OCI-LY1 (cell line): ENCODE data around the gene CXCL14.
A peak's percentile ranks its signal among the peaks of the same experiment; 100 is the strongest.

ENCODE experiments used
- H2AFZ ChIP-seq: fragments of 200-600 bp; sonication (generic), shearing (Covaris generic); 2 replicates; pipeline ENCODE4 v1.6.0; 2014; ENCODE audit warnings: antibody characterized with exemption, mild to moderate bottlenecking, low read length
- H3F3A ChIP-seq: fragments of 200-600 bp; sonication (generic), shearing (Covaris generic); 2 replicates; pipeline ENCODE4 v1.6.0; 2014; ENCODE audit warnings: mild to moderate bottlenecking, antibody characterized with exemption, low read length, moderate library complexity; ENCODE audit not compliant: insufficient read depth
- H3K27ac ChIP-seq: fragments of 200-600 bp; sonication (generic); 2 replicates; pipeline ENCODE4 v1.5.1; 2014; ENCODE audit warnings: low read length, mixed run types, mild to moderate bottlenecking, low read depth; ENCODE audit not compliant: poor library complexity, severe bottlenecking
- H3K27me3 ChIP-seq: fragments of 200-600 bp; sonication (generic); 2 replicates; pipeline ENCODE4 v1.6.0; 2014; ENCODE audit warnings: antibody characterized with exemption, mild to moderate bottlenecking, low read length, moderate library complexity; ENCODE audit not compliant: insufficient read depth
- H3K36me3 ChIP-seq: fragments of 200-600 bp; sonication (generic); 2 replicates; pipeline ENCODE4 v1.6.1; 2014; ENCODE audit warnings: mild to moderate bottlenecking, antibody characterized with exemption, low read length, moderate library complexity, mixed read lengths; ENCODE audit not compliant: insufficient read depth
- H3K4me1 ChIP-seq: fragments of 200-600 bp; sonication (generic); 2 replicates; pipeline ENCODE4 v1.5.1; 2014; ENCODE audit warnings: mild to moderate bottlenecking, low read length, moderate library complexity; ENCODE audit not compliant: insufficient read depth, severe bottlenecking
- H3K4me2 ChIP-seq: fragments of 200-600 bp; sonication (generic), shearing (Covaris generic); 2 replicates; pipeline ENCODE4 v1.6.1; 2014; ENCODE audit warnings: low read length
- H3K4me3 ChIP-seq: fragments of 200-600 bp; sonication (generic); 2 replicates; pipeline ENCODE4 v1.5.1; 2014; ENCODE audit warnings: low read length, low read depth, mild to moderate bottlenecking, mixed read lengths; ENCODE audit not compliant: poor library complexity, severe bottlenecking
- H3K79me2 ChIP-seq: fragments of 200-600 bp; shearing (Covaris generic); 2 replicates; pipeline ENCODE4 v1.6.1; 2016; ENCODE audit warnings: mixed run types, low read length, mixed read lengths; ENCODE audit not compliant: insufficient read depth
- H3K9ac ChIP-seq: fragments of 200-600 bp; sonication (generic), shearing (Covaris generic); 2 replicates; pipeline ENCODE4 v1.6.1; 2014; ENCODE audit warnings: mild to moderate bottlenecking, low read length, mixed read lengths
- H3K9me2 ChIP-seq: fragments of 200-600 bp; sonication (generic), shearing (Covaris generic); 2 replicates; pipeline ENCODE4 v1.6.1; 2014; ENCODE audit warnings: low read depth, mild to moderate bottlenecking, low read length, mixed read lengths
- H3K9me3 ChIP-seq: fragments of 200-600 bp; shearing (Covaris generic); 2 replicates; pipeline ENCODE4 v1.6.1; 2014; ENCODE audit warnings: low read length, mixed read lengths
- H4K20me1 ChIP-seq: fragments of 200-600 bp; sonication (generic), shearing (Covaris generic); 2 replicates; pipeline ENCODE4 v1.6.0; 2016; ENCODE audit warnings: mild to moderate bottlenecking, low read length; ENCODE audit not compliant: insufficient read depth
- CTCF ChIP-seq: fragments of 200-600 bp; sonication (generic), shearing (Covaris generic); IDR thresholded peaks from 2 replicates; pipeline ENCODE4 v1.5.1; 2017; ENCODE audit warnings: mild to moderate bottlenecking, antibody characterized with exemption, low read length, moderate library complexity, mixed read lengths
- EZH2 ChIP-seq: fragments of 200-600 bp; sonication (generic), shearing (Covaris generic); IDR thresholded peaks from 2 replicates; pipeline ENCODE4 v1.8.0; 2017; ENCODE audit warnings: borderline replicate concordance, mixed run types, mild to moderate bottlenecking, antibody characterized with exemption, low read length, moderate library complexity, mixed read lengths

CXCL14 gene

GRCh38 chr5:135571066-135571609 lies 7.7 kb downstream of the CXCL14 start:
- no peak overlapping the region for H2AFZ ChIP-seq
- H3K27ac ChIP-seq = no peak overlapping the region
- no peaks in the 10 kb centered on the region for H3K4me1 ChIP-seq
- H4K20me1 ChIP-seq = no peaks in the 10 kb centered on the region
- H3K9ac ChIP-seq = no peak overlapping the region
- H3K9me3 ChIP-seq = no peaks in the 10 kb centered on the region
- H3K36me3 ChIP-seq = no peaks in the 10 kb centered on the region
- H3K27me3 ChIP-seq = no peaks in the 10 kb centered on the region; the same call in 1 of the 2 replicates
- H3K79me2 ChIP-seq = no peaks in the 10 kb centered on the region
- H3K4me3 ChIP-seq = no peak overlapping the region
- no peak overlapping the region for H3K4me2 ChIP-seq
- H3K9me2 ChIP-seq = no peaks in the 10 kb centered on the region
- no peaks in the 10 kb centered on the region for H3F3A ChIP-seq
- TF ChIP-seq CTCF = no peak
- no peak for TF ChIP-seq EZH2

GRCh38 chr5:135570453-135570764 lies 8.4 kb downstream of the CXCL14 start:
- Histone ChIP-seq H3K9me3 (no peaks in the 10 kb centered on the region), H3K9me2 (no peaks in the 10 kb centered on the region), H3K4me2 (no peak overlapping the region), H3K4me3 (no peak overlapping the region), H3K27ac (no peak overlapping the region), H3K9ac (no peak overlapping the region), H3F3A (no peaks in the 10 kb centered on the region), H4K20me1 (no peaks in the 10 kb centered on the region), H3K79me2 (no peaks in the 10 kb centered on the region), H3K4me1 (no peaks in the 10 kb centered on the region), H3K36me3 (no peaks in the 10 kb centered on the region), H3K27me3 (no peaks in the 10 kb centered on the region; the same call in 1 of the 2 replicates), H2AFZ (no peak overlapping the region)
- TF ChIP-seq CTCF (peak; percentile 4; the same call in 1 of the 2 replicates), EZH2 (no peak)

GRCh38 chr5:135569755-135570452 lies 8.9 kb downstream of the CXCL14 start:
- Histone ChIP-seq H4K20me1 (no peaks in the 10 kb centered on the region), H3K4me3 (no peak overlapping the region), H3K9me3 (no peaks in the 10 kb centered on the region), H2AFZ (no peak overlapping the region), H3K27ac (no peak overlapping the region), H3F3A (no peaks in the 10 kb centered on the region), H3K36me3 (no peaks in the 10 kb centered on the region), H3K27me3 (no peaks in the 10 kb centered on the region; the same call in 1 of the 2 replicates), H3K79me2 (no peaks in the 10 kb centered on the region), H3K9me2 (no peaks in the 10 kb centered on the region), H3K4me2 (no peak overlapping the region), H3K4me1 (no peaks in the 10 kb centered on the region), H3K9ac (no peak overlapping the region)
- TF ChIP-seq EZH2 (no peak), CTCF (no peak)
